ENCODE results near the gene APBB2.

- TF ChIP-seq CTCF (IDR thresholded peaks at IDR 0.05) (no peak), POLR2A (IDR thresholded peaks at IDR 0.05) (no peak)
These were observed 218.5 kb downstream of the APBB2 start for GRCh38 chr4:40995850-40996249.
